HCT116 (cell line): Measurements from ENCODE around the gene SCAF4. TPM values are rescaled to one million over a fixed set of nuclear protein-coding genes. Genes with fewer than 3 reads are reported as not detected.

Experiments
- ATAC-seq: fragments of 200-7000 bp; cut with Tn5 transposase; 2 replicates; pipeline ENCODE4 v1.9.1; 2020; ENCODE audit warnings: mild to moderate bottlenecking, moderate library complexity
- BruUV-seq: library from RNA; stranded (reverse); fragments of 400-500 nt; replicated peaks from 2 replicates; lab custom pipeline; 2021; lab: Mats Ljungman, UMichigan
- CTCF ChIA-PET: fragments of 300-600 bp; sonication (Branson Sonifier 250); formaldehyde crosslinking; loops from one replicate; lab custom pipeline; 2021; ENCODE audit warnings: antibody characterized with exemption; lab: Charles Lee
- POLR2A ChIA-PET: fragments of 300-600, 350-600 bp; sonication (Branson Sonifier 250); formaldehyde crosslinking; loops from one replicate; lab custom pipeline; 2021; ENCODE audit warnings: antibody characterized with exemption; lab: Charles Lee
- RAD21 ChIA-PET, 2 experiments: fragments of 300-600 bp; sonication (Branson Sonifier 250); formaldehyde crosslinking; loops; one replicate each; lab custom pipeline; 2023; ENCODE audit warnings: low total read pairs in 2 of 2; ENCODE audit not compliant: uncharacterized antibody in 2 of 2, unreplicated experiment in 2 of 2, low non-redundant PET in 1 of 2; lab: Charles Lee
- DNase-seq: peaks from one replicate; pipeline ENCODE4 v3.0.0-alpha.2; 2010; ENCODE audit warnings: low read depth, low spot score
- H2AFZ ChIP-seq: fragments of 200-600 bp; shearing (Covaris generic), sonication (generic); 2 replicates; pipeline ENCODE4 v1.6.1; 2017; ENCODE audit warnings: low read depth, mixed run types, mixed read lengths, antibody characterized with exemption, low read length; ENCODE audit not compliant: poor library complexity, severe bottlenecking
- H3K27ac ChIP-seq: 2 replicates; pipeline ENCODE4 v1.5.1; 2012; ENCODE audit warnings: low read depth, low read length
- H3K27me3 ChIP-seq: fragments of 200-600 bp; sonication (generic); 2 replicates; pipeline ENCODE4 v1.6.1; 2016; ENCODE audit warnings: mixed run types, low read length, mixed read lengths; ENCODE audit not compliant: insufficient read depth
- H3K36me3 ChIP-seq, 2 experiments: fragments of 200-500 bp in 1 of 2; fragments of 200-600 bp in 1 of 2; sonication (Bioruptor generic) in 1 of 2; sonication (generic) in 1 of 2; 2 replicates each; pipeline versions ENCODE4 v1.5.1 to v1.6.1; 2014 to 2016; ENCODE audit warnings: low read length in 2 of 2, inconsistent platforms in 1 of 2, mixed read lengths in 1 of 2, mixed run types in 1 of 2; ENCODE audit not compliant: insufficient read depth in 2 of 2, control insufficient read depth in 1 of 2
- H3K4me1 ChIP-seq, 2 experiments: fragments of 200-600 bp in 1 of 2; sonication (generic) in 1 of 2; 2 replicates each; pipeline versions ENCODE4 v1.5.1 to v1.6.1; 2012 to 2017; ENCODE audit warnings: low read length in 2 of 2, inconsistent platforms in 1 of 2, mild to moderate bottlenecking in 1 of 2, mixed read lengths in 1 of 2, mixed run types in 1 of 2, moderate library complexity in 1 of 2; ENCODE audit not compliant: insufficient read depth in 2 of 2, control insufficient read depth in 1 of 2
- H3K4me2 ChIP-seq: fragments of 200-600 bp; sonication (generic); 2 replicates; pipeline ENCODE4 v1.6.1; 2017; ENCODE audit warnings: mixed run types, low read length, mixed read lengths
- H3K4me3 ChIP-seq, 2 experiments: fragments of 200-600 bp in 1 of 2; sonication (generic) in 1 of 2; replicated peaks in 1 of 2; 2 replicates each; pipeline ENCODE4 v1.5.1; 2011 to 2016; ENCODE audit warnings: low read length in 2 of 2, control low read depth in 1 of 2, low read depth in 1 of 2, mild to moderate bottlenecking in 1 of 2, mixed read lengths in 1 of 2, mixed run types in 1 of 2
- H3K79me2 ChIP-seq: fragments of 200-600 bp; sonication (generic); 2 replicates; pipeline ENCODE4 v1.6.1; 2017; ENCODE audit warnings: mild to moderate bottlenecking, mixed run types, low read length, moderate library complexity, mixed read lengths; ENCODE audit not compliant: insufficient read depth
- H3K9ac ChIP-seq: fragments of 200-600 bp; sonication (generic); 2 replicates; pipeline ENCODE4 v1.6.1; 2016; ENCODE audit warnings: low read length, mixed read lengths
- H3K9me2 ChIP-seq: fragments of 200-600 bp; sonication (generic), shearing (Covaris generic); 2 replicates; pipeline ENCODE4 v1.6.1; 2017; ENCODE audit warnings: mixed run types, mild to moderate bottlenecking, moderate library complexity; ENCODE audit not compliant: insufficient read depth
- H3K9me3 ChIP-seq, 2 experiments: fragments of 200-500 bp in 1 of 2; fragments of 200-600 bp in 1 of 2; sonication (Bioruptor generic) in 1 of 2; sonication (generic) in 1 of 2; 2 replicates each; pipeline ENCODE4 v1.6.1; 2014 to 2017; ENCODE audit warnings: low read length in 2 of 2, mixed read lengths in 2 of 2, inconsistent platforms in 1 of 2, low read depth in 1 of 2, mild to moderate bottlenecking in 1 of 2, mixed run types in 1 of 2, moderate library complexity in 1 of 2; ENCODE audit not compliant: control insufficient read depth in 1 of 2, insufficient read depth in 1 of 2
- H4K20me1 ChIP-seq: fragments of 200-600 bp; sonication (generic), shearing (Covaris generic); 2 replicates; pipeline ENCODE4 v1.6.1; 2017; ENCODE audit warnings: mixed run types, mild to moderate bottlenecking, moderate library complexity; ENCODE audit not compliant: insufficient read depth
- CBX3 ChIP-seq: IDR thresholded peaks from 2 replicates; pipeline ENCODE4 v1.6.1; 2012; ENCODE audit warnings: low read depth
- CEBPB ChIP-seq: IDR thresholded peaks from 2 replicates; pipeline ENCODE4 v1.6.1; 2012; ENCODE audit warnings: low read depth
- EGR1 ChIP-seq: IDR thresholded peaks from 2 replicates; pipeline ENCODE4 v1.6.1; 2012; ENCODE audit warnings: low read depth
- EZH2 ChIP-seq: fragments of 200-600 bp; sonication (generic); IDR thresholded peaks from 2 replicates; pipeline ENCODE4 v1.6.1; 2017; ENCODE audit warnings: antibody characterized with exemption, mixed run types
- FOSL1 ChIP-seq: IDR thresholded peaks from 2 replicates; pipeline ENCODE4 v1.6.1; 2012; ENCODE audit warnings: low read depth
- JUND ChIP-seq: IDR thresholded peaks from 2 replicates; pipeline ENCODE4 v1.6.1; 2012
- POLR2A ChIP-seq: IDR thresholded peaks from 2 replicates; pipeline ENCODE4 v1.7.0; 2011; ENCODE audit warnings: borderline replicate concordance; ENCODE audit not compliant: insufficient read depth, insufficient read length; ENCODE audit errors: extremely low read depth
- POLR2AphosphoS5 ChIP-seq: IDR thresholded peaks from 2 replicates; pipeline ENCODE4 v1.6.1; 2011; ENCODE audit warnings: mild to moderate bottlenecking, low read depth, low read length, moderate library complexity
- SP1 ChIP-seq: IDR thresholded peaks from 2 replicates; pipeline ENCODE4 v1.6.1; 2012; ENCODE audit warnings: low read depth
- SRF ChIP-seq: IDR thresholded peaks from 2 replicates; pipeline ENCODE4 v1.6.1; 2012; ENCODE audit warnings: low read depth
- TCF7L2 ChIP-seq: IDR thresholded peaks from 2 replicates; pipeline ENCODE4 v1.7.0; 2011; ENCODE audit warnings: borderline replicate concordance, inconsistent platforms; ENCODE audit not compliant: insufficient read depth, insufficient read length; ENCODE audit errors: extremely low read depth
- YY1 ChIP-seq: IDR thresholded peaks from 2 replicates; pipeline ENCODE4 v1.6.1; 2011; ENCODE audit warnings: low read length, low read depth, moderate library complexity, mild to moderate bottlenecking; ENCODE audit not compliant: insufficient replicate concordance; ENCODE audit errors: extremely low read depth
- ZBTB33 ChIP-seq: IDR thresholded peaks from 2 replicates; pipeline ENCODE4 v1.6.1; 2011; ENCODE audit warnings: mild to moderate bottlenecking, low read length, moderate library complexity; ENCODE audit not compliant: insufficient replicate concordance; ENCODE audit errors: extremely low read depth
- ZNF274 ChIP-seq: fragments of 200-500 bp; sonication (Bioruptor generic); IDR thresholded peaks from 2 replicates; pipeline ENCODE4 v1.6.1; 2014; ENCODE audit warnings: mild to moderate bottlenecking, low read depth, low read length, inconsistent platforms
- intact Hi-C: fragments of 100-400 bp; cut with micrococcal nuclease; formaldehyde crosslinking; loops from 2 replicates; pipeline ENCODE4 v1.10.0; 2022
- total RNA-seq: library from RNA; stranded (reverse); gene quantifications from one replicate; pipeline ENCODE4 v1.2.1, GENCODE V29; 2021; ENCODE audit not compliant: unreplicated experiment
- TF ChIP-seq, protein P1 (sequence below): IDR thresholded peaks from 2 replicates; pipeline ENCODE4 v1.6.1; 2012
- TF ChIP-seq, protein P2 (sequence below), 3 experiments: fragments of 200-600 bp in 1 of 3; sonication (generic) in 1 of 3; IDR thresholded peaks in 2 of 3; conservative IDR thresholded peaks in 1 of 3; 2 replicates each; pipeline ENCODE4 v1.5.1; 2012 to 2017; ENCODE audit warnings: low read depth in 2 of 3, low read length in 2 of 3, antibody characterized with exemption in 1 of 3, borderline replicate concordance in 1 of 3, control low read depth in 1 of 3, mild to moderate bottlenecking in 1 of 3, mixed read lengths in 1 of 3, mixed run types in 1 of 3, moderate library complexity in 1 of 3; ENCODE audit not compliant: insufficient read depth in 1 of 3

Gene SCAF4
- total RNA-seq, 1 experiment from 2014 or later: 31.1 TPM

DNA sequence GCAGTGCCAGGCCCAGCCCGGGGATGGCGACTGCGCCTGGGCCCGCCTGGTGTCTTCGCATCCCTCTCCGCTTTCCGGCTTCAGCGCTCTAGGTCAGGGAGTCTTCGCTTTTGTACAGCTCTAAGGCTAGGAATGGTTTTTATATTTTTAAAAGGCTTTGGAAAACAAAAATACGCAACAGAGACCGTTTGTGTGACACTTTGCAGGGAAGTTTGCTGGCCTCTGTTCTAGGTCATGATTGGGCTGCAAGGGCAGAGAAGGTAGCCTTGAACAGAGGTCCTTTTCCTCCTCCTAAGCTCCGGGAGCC, 71.7 kb downstream of the SCAF4 start:
- H3K9me2 ChIP-seq: no peaks in the 10 kb centered on the region
- intact Hi-C loops: no loop called here
- ChIA-PET CTCF (no interaction called here), POLR2A (no interaction called here), RAD21 (no interaction called here)
- H2AFZ ChIP-seq: no peak overlapping the region
- ATAC-seq (no peak), DNase-seq (no peak)
- peaks cover 12% of the 10 kb centered on the region; the same call in 1 of the 2 replicates for H4K20me1 ChIP-seq
- H3K4me1 ChIP-seq: peaks cover 5 to 34% of the 10 kb centered on the region in 2 experiments; a peak in 3 of 4 replicates
- H3K4me2 ChIP-seq: peak overlapping the region; percentile 77
- no TSS peak for BruUV-seq
- peaks cover 52% of the 10 kb centered on the region for H3K79me2 ChIP-seq
- H3K4me3 ChIP-seq: peak overlapping the region; percentile 76 to 87
- peak overlapping the region; percentile 91 for H3K27ac ChIP-seq
- TF ChIP-seq CEBPB (no peak), EGR1 (no peak), POLR2AphosphoS5 (no peak), ZNF274 (no peak), JUND (no peak), YY1 (no peak)
- TF ChIP-seq, protein P1, sequence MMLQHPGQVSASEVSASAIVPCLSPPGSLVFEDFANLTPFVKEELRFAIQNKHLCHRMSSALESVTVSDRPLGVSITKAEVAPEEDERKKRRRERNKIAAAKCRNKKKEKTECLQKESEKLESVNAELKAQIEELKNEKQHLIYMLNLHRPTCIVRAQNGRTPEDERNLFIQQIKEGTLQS: no peak
- no peaks in the 10 kb centered on the region for H3K27me3 ChIP-seq
- peaks cover 8 to 23% of the 10 kb centered on the region in 2 experiments; a peak in 2 of 4 replicates for H3K36me3 ChIP-seq
- H3K9me3 ChIP-seq: no peaks in the 10 kb centered on the region
- H3K9ac ChIP-seq: peak overlapping the region; percentile 93

GRCh38 chr21:31659536-31660258, 72.2 kb downstream of the SCAF4 start, which contains the start of gene SOD1:
Gene SOD1 (plus strand): TSS chr21:31659693. CDS start chr21:31659770, 77 bp downstream.
- Histone ChIP-seq H3K9me3 (no peaks in the 10 kb centered on the region), H3K4me1 (peaks cover 5 to 34% of the 10 kb centered on the region in 2 experiments; a peak in 3 of 4 replicates), H3K9ac (peak within 1 kb of the TSS; percentile 93), H3K79me2 (peaks cover 47% of the 10 kb centered on the region), H2AFZ (peak within 1 kb of the TSS; percentile 58), H3K27me3 (no peaks in the 10 kb centered on the region), H3K4me2 (peak within 1 kb of the TSS; percentile 77), H3K36me3 (peaks cover 7 to 23% of the 10 kb centered on the region in 2 experiments; a peak in 2 of 4 replicates), H3K4me3 (peak within 1 kb of the TSS; percentile 76 to 87), H3K9me2 (no peaks in the 10 kb centered on the region), H3K27ac (peak within 1 kb of the TSS; percentile 91), H4K20me1 (peaks cover 9% of the 10 kb centered on the region; the same call in 1 of the 2 replicates)
- peak; percentile 81 for DNase-seq
- ChIA-PET RAD21 (no interaction called here), CTCF (no interaction called here), POLR2A (no interaction called here)
- peak; percentile 95 for ATAC-seq
- no TSS peak for BruUV-seq
- intact Hi-C loops: no loop called here
- TF ChIP-seq TCF7L2 (peak; percentile 9), ZNF274 (no peak), POLR2A (peak; percentile 98), SRF (no peak), EZH2 (no peak), SP1 (peak; percentile 60), ZBTB33 (no peak), CBX3 (no peak), EGR1 (no peak), FOSL1 (no peak)
- TF ChIP-seq, protein P2, sequence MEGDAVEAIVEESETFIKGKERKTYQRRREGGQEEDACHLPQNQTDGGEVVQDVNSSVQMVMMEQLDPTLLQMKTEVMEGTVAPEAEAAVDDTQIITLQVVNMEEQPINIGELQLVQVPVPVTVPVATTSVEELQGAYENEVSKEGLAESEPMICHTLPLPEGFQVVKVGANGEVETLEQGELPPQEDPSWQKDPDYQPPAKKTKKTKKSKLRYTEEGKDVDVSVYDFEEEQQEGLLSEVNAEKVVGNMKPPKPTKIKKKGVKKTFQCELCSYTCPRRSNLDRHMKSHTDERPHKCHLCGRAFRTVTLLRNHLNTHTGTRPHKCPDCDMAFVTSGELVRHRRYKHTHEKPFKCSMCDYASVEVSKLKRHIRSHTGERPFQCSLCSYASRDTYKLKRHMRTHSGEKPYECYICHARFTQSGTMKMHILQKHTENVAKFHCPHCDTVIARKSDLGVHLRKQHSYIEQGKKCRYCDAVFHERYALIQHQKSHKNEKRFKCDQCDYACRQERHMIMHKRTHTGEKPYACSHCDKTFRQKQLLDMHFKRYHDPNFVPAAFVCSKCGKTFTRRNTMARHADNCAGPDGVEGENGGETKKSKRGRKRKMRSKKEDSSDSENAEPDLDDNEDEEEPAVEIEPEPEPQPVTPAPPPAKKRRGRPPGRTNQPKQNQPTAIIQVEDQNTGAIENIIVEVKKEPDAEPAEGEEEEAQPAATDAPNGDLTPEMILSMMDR (IDR thresholded peaks at IDR 0.05 in 2 of 3, conservative IDR thresholded peaks at IDR 0.05 in 1 of 3; ENCODE audit: borderline replicate concordance in 1 of 3, insufficient read depth in 1 of 3, low read depth in 2 of 3, low read length in 2 of 3): no peak
